IPS DF 4.7 (cell line): ENCODE results near the gene KCNIP3.

Experiments
- DNase-seq: peaks from one replicate; pipeline ENCODE4 v3.0.0-alpha.2; 2013; ENCODE audit warnings: low spot score; ENCODE audit errors: extremely low read depth

The KCNIP3 gene

DNA sequence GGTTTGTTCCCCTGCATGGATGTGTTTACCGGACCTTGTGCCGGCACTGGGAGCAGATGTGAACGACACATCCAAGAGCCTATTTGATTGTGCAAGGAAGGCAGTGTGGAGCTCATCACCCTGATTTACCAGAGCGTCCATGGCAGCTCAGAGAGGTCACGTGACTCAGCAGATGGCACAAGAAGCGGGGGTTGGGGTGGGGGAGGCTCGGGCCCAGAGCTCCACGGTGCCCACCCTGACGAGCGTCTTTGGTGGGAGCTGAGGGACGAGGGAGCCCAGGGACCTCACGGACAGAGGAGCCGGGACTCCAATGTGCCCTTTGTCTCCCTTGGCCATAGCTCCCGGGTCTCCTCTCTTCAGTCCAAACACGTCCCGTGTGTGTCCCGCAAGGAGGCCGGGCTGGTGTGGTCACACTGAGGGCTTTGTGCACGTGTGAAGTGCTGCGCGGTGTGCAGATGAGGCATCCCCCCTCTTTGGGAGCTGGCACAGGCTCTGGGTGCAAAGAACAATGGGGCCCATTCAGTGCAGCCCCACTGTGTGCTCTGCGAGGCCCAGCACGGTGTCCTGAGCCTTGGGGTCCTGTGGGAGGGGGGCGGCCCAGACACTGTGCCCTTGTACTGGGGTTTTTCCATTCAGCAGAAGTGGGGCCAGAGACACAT, 15.5 kb downstream of the KCNIP3 start:
- no peak for DNase-seq

DNA sequence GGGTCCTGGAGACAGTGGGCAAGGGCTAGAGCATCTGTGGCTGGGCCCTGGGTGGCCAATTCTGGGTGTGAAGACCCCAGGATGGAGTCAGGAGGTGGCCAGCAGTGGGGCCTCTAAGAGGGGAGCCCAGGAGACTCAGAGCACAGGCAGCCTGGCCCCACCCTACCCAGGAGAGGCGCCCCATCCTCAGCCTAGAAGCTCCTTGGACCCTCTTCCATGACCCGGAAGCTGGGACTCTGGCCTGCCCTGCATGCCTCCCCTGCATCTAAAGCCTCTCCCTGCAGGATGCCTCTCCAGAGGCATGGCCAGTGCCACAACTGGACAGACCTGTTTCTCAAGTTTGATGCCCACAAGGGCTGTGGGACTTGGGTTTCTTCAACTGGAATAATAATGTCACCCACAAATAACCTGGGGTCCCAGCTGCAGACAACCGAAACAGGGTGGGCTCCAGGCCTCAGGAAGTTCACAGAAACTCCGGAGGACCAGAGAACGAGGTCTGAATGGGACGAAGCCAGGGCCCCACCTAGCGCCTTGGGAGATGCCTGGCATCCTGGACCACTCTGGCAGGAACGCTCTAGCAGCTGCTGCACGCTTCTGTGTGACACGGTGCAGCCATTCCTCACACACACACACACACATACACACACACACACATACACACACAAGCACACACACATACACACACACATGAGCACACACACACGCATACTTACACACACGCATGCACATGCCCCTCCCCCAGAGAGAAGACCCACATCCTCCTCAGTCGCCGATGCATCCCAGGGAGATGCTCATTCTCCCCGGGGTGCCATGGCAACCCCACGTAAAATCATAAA, 16.4 kb downstream of the KCNIP3 start:
- DNase-seq = no peak

DNA sequence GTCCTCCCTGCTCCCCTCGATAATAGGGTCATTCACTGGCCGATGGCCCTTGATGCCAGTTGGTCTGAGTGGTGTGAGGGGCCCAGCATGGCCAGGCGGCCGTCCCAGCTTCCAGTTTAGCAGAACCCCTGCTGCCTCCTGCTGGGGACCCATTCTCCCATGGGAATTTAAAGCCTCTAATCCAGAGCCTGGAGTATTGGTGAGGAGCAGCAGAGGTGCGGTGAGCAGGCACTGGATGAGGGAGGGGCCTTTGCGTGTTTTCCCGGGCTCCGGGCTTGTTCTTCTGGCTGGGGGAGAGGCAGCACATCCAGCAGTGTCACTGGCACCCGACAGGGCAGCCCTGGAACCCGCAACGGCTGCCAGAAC, 17.4 kb downstream of the KCNIP3 start:
- DNase-seq = no peak

DNA sequence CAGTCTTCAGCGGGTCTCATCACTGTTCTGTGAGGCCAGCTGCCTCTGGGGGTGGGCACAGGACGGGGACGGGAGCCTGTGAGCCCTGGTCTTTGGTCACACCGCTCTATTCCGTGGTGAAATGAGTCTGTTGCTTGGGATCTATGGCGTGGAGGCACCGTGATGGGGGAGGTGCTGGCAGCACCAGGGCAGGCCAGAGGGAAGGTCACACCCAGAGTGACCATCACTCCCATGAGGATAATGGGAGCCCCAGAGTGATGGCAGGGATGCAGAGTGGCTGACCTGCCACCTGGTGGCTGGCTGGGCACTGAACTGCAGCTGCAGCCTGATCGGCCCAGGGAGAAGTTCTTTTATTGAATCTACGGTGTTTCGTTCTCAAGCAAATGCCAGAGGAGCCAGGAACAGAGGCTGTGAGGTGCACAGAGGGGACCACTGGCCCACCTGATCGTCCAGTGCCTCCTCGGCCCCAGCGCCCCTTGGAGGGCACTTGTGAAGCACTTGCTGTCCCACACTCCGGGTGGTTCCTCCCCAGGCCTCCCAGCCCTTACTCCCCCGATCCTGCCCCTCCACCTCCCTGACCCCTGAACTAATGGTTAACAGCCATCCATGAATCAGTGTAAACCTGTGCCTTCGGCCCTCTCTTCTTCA, 17.9 kb downstream of the KCNIP3 start:
- no peak for DNase-seq

DNA sequence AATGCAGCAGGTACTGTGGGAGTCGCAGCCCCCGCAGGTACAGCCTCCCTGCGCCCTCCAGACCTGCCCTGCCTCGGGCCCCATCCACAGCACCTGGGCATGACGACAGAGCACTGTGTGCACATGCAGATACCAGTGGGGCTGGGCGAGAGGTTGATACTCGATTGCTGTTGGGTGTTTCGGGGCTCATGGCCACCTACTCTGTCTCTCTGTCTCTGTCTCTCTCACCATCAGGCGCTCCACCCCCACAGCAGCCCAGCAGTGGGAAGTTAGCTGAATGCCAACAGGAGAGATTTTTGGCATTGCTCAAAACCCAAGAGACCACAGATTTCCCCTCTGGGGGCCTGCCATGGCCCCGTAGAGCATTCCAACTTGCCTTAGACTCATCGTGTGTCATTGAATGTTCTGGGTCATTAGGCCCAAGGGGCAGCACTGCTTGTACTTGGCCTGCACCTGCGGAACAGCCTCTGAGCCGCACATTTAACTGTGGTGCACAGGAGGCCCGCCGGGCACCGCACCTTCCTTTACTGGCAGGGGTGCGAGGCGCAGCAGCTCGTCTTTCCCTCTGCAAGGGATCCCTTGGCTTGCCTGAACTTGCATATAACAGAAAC, 18.8 kb downstream of the KCNIP3 start:
- no peak for DNase-seq

DNA sequence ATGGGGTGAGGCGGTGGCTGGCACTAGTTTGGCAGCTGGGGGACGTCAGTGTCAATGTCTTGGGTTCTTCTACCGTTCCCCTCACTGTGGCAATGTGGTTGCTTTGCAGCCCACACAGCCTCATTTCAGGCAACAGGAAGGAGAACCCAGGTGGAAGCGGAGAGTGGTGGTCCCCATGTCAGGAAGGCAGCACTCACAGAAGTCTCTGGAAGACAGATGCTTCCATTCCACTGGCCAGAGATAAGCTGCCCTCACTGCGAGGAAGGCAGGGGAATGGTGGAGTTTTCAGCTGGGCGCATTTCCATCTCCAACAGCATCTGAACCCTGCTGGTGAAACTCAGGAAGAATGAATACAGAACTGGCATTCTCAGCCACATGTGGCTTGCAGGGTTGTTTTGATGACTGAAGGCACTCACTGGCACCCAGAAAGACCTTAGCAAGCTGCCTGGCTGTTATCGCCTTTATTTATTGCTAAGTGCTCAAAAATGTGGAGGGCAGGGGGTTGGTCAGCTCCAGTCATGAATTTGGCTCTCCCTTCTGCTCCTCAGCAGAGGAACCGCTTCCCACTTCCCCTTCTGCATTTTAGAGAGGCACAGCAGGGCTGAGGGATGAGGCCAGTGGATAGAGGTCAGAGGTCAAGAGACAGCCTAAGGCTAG, 19.4 kb downstream of the KCNIP3 start:
- DNase-seq = no peak

DNA sequence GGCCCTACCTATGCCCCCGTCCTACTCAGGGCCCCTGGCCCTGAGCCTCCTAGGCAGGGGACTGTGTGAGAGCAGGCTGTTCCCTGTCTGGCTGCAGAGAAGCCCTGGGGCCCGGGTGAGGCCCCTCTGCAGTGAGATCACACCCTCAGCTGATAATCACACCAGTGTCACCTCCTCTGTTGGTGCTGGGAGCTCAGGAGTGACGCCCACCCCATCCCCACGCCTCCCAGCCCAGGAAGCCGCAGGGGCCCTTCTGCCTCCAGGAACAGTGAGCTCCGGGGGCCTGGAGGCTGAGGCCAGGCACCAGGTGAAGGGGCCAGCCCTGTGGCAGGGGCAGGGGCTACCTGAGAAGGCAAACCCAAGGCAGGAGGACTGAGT, 20.0 kb downstream of the KCNIP3 start:
- DNase-seq = no peak

DNA sequence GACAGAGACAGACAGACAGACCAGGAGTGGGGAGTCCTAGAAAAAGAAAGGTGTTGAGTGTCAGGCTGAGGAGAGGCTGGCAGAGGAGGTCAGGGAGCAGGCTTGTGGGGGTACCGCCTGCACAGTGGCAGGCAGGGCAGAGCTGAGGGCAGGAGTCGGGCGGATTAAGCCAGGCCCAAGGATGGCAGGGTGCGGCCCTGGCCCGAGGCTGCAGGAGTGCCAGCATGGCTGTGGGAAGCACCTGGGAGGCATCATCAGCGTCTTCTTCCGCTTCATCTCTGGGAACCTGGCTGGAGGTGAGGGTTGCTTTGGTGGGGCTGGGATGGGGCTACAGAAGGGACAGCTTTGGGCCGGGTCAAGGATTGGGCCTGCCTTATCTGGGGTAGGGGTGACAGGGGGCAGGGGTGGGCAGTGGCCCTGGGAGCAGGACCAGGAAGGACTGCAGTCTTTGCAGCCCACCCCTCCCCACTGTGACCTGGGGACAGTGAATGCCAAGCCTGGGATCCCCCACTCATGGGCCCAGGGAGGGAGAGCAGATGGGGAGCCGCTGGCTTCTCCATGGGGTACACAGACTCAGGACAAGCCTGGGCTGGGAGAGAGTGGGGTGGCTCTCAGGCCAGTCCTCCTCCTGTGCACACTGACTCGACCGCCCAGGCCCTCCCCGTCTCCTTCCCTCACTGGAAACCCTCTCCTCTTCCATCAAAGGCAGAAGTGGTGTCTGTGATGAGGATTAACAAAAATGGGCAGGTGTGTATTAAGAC, 20.7 kb downstream of the KCNIP3 start:
- DNase-seq = no peak

DNA sequence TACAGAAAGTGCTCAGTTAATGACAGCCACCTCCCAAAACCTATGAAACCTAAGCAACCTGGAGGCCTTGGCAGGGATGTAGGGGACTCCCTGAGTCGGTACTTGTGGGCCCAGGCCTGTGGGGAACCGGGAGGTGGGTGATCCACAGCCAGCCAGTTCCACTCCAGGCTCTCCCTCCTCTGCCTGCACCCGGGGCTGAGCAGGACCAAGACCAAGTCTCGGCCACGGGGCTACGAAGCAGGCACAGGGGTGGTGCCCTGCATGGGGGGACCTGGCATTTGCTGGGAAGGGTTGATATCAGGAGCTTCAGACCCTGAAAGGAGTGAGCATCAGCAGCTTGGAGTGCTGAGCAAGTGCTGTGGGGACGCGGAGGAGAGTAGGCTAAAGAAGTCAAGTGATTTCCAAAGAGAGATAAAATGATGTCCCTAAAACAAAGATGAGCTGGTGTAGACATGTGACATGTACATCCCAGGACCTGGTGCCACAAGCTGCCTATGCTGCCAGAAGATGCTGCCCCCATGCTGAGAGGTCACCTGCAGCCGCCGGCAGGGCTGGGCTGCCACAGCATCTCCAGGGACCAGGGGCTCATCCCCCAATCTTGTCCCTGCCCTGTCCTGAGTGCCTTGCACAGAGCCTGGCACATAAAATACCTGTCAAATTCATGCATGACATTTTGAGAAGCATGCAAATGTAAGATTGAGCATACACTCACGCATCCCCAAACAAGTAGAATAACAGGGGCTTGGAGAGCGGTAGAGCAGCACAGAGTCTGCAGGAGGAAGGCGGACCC, 21.5 kb downstream of the KCNIP3 start:
- DNase-seq = no peak

DNA sequence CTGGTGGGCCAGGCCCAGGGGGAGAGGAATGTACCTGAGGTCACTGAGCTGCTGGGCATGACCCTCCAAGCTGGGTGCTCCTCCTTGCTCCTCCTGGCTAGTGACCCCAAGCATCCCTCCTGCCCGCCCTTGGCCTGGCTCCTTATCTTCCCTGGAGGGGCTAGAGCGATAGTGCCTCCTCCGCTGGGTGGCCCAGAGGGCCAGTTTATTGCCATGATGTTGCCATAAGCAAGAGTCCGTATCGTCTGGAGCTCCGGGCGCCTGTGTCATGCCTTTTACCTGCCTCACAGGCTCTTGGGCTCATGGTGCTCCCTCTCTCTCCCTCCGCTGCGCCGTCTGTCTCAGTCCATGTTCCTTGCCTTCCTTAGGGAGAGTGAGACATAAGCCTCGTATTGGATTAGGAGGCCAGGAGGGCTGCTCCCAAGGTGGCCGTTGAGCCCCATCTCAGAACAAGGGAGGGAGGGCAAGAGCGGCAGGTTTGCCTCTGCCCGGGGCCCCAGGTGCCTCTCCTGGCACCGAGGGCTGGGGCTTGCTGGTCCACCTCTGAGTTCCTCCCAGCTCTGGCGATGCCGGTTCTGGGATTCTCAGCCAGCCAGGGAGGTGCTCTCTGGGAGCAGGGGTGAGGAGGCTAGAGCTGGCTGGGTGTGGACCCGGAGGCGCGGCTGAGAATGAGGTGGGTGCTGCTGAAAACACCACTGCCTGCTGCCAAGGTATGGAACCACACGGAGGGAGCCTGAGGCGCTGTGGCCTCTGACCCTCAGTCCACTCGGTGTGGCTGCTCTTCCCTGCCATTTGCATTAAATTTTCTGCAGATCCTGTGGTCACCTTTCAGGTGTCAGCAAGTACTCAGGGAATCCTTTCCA, 22.6 kb downstream of the KCNIP3 start:
- no peak for DNase-seq

DNA sequence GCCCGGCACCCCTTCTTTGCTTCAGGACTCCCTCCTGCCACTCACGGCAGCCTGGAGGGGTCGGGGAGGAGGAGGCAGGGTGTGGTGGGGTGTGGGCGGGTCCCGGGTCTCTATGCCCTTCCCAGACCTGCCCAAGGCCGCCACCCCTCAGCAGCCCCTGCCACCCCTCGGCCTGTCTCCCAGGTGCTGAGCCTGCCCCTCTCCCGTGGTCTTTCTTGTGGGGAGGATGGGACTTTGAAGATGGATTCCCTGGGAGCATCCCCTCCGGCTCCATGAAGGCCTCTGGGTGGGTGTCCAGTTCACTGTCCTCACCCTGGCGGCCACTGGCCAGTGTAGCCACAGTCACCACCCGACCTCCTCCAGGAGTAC, 23.2 kb downstream of the KCNIP3 start:
- no peak for DNase-seq

DNA sequence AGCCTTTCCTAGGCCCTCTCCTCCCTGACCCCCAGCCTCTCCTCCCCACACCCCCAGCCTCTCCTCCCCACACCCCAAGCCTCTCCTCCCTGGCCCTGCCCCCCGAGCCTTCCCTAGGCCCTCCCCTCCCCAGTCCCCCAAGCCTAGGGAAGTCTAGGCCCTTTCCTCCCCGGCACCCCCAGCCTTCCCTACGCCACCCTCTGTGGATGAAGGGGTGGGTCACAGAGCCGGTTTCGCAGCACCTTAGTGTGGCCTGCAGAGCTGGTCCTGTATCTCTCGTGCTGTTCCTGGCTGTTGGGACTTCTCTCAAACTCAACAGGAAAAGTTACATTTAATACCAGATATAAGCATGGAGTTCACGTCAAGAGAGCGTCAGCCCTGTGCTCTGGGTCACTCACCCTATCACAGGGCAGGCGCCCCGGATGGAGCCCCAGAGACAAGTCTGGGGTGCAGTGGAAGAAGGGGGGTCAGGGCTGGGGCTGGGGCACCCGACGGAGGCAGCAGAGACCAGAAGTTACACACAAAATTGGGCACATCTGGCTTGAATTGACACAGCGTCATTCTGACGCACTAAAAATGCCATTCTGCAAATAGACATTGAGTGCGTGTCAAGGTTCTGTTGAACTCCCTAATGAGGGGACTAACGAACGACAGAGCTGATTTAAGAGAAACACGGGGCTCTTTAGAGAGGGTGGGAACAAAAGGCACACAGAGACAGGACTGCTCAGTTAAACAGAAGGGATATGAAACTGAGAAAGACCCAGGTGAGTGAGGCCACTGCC, 24.0 kb downstream of the KCNIP3 start:
- DNase-seq = no peak

DNA sequence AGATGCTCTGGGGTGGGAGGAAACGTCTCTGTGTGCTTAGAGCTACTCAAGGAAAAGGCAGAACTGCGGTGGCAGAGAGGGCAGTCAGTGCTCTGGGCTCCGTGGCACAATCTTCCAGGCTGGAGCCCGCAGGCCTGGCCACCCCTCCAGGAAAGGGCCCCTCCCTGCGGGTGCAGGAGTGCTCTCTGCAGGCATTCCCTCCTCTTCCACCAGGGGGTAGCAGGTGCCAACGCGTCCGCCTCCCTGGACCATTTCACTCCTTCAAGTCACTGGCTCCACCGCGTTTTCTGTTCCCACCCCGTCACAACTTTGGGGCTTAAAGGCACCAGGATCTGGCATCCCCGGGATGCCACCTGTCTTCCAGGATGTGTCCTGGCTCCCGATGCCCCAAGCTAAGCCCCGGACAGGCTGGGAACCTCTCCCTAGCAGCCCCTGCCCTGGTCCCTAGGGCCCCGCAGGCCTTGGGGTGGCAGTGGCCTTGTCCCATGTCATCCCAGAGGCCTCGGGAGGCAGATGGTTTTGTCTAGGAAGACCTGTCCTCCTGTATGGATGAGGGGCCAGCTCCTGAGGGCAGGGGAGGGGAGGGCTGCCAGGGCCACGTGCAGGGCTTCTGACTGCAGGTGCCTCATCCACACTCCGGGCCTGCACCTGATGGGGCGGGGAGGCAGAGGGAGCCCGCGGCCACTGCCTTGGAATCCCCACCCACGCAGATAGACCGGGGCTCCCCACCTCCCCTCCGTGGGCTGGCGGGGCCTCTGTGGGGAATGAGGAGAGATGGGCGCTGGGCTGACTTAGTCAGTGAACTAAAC, 26.4 kb downstream of the KCNIP3 start:
- DNase-seq = no peak

DNA sequence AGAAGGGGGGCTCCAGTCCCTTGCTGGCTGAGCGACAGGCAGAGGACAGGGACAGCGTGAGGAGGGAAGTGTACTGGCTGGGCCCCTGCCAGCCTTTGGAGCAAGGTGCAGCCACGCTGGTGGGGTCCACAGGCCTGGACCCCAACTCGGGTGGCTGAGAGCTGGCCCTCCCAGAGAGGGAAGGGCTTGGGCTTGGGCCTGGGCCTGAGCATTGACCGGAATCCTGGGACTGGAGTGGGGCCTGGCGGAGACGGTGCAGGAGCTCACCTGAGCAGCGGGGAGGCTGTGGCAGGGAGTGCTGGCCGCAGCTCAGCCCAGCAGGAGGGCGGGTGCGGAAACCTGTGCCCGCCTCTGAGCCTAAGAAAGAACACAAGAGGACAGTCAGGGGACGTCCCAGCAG, 27.9 kb downstream of the KCNIP3 start:
- no peak for DNase-seq

DNA sequence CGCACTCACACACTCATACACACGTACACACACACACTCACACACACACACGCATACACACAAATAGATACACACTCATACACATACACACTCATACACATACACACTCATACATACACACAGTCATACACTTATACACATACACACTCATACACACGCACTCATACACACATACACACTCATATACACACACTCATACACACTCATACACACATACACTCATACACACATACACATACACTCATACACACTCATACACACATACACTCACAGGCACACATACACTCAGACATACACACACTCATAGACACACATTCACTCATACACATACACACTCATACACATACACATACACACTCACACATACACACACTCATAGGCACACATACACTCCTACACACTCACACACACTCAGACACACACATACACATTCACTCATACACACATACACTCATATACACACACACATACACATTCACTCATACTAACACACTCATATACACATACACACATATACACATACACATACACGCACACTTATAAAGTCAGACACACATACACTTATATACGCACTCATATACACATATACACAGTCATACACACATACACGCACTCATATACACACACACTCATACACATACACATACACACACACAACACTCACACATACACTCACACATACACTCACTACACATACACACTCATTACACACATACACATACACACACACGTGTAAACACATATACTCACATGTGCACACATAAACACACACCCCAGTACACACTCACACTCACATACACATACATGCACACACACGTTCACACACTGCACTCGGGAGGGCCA, 28.7 kb downstream of the KCNIP3 start:
- DNase-seq = no peak

DNA sequence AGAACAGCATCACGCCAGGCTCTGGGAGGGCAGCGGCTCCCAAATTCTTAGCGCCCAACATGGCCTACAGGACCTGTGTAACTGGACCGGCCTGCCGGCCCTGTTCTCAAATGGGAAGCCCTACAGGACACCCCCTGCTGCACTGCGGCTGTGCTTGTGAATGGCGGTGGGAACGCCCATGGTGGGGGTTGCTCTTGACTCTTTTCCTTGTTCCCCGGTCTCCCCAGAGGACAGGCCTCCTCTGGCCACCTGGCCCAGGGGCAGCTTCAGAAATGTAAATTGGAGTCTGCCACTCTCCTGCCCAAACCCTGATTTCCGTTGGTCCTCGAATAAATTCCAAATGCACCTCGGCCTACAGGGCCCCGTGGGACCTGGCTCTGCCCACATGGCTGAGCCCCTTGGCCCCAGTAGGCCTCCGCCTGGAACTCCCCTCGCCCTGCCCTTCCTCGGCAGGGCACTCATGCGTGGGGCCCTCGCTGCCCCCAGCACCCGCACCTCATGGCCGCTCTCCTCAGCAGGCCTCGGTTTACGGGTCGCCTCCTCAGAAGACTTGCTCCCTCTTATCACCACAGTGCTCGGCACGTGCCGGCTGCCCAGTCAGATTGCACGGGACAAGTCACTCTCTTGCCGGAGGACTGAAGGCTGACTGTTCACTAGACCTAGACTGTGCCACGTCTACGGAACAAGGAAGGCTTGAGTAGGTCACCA, 29.4 kb downstream of the KCNIP3 start:
- no peak for DNase-seq
